ENCODE data around the gene UTS2B.
A peak's percentile ranks its signal among the peaks of the same experiment; 100 is the strongest.

Gene UTS2B

GRCh38 chr3:191236646-191237045, 93.7 kb downstream of the UTS2B start:
- H3K27ac ChIP-seq: no peak overlapping the region
- no peak for TF ChIP-seq CTCF (conservative IDR thresholded peaks at IDR 0.05)

- no peak for TF ChIP-seq CTCF (conservative IDR thresholded peaks at IDR 0.05)
- no peak overlapping the region for H3K27ac ChIP-seq
Observed at GRCh38 chr3:191235331-191236314, 94.7 kb downstream of the UTS2B start.

GRCh38 chr3:191234216-191234615, 96.1 kb downstream of the UTS2B start:
- TF ChIP-seq CTCF (conservative IDR thresholded peaks at IDR 0.05): no peak
- no peak overlapping the region for H3K27ac ChIP-seq

GRCh38 chr3:191227541-191227940, 102.8 kb downstream of the UTS2B start:
- no peak for TF ChIP-seq CTCF (conservative IDR thresholded peaks at IDR 0.05)
- H3K27ac ChIP-seq: no peak overlapping the region

GRCh38 chr3:191221638-191222037, 108.7 kb downstream of the UTS2B start:
- no peak for TF ChIP-seq CTCF (conservative IDR thresholded peaks at IDR 0.05)
- no peak overlapping the region for H3K27ac ChIP-seq

GRCh38 chr3:191220908-191221307, 109.4 kb downstream of the UTS2B start:
- H3K27ac ChIP-seq: no peak overlapping the region
- TF ChIP-seq CTCF (conservative IDR thresholded peaks at IDR 0.05): peak; percentile 52; the same call in 1 of the 2 replicates

GRCh38 chr3:191217301-191217700, 113.0 kb downstream of the UTS2B start:
- no peak for TF ChIP-seq CTCF (conservative IDR thresholded peaks at IDR 0.05)
- no peak overlapping the region for H3K27ac ChIP-seq

Measured in VCaP (cell line).